ENCODE measurements around the gene RDH11. TPM values are rescaled to one million over a fixed set of nuclear protein-coding genes. Genes with fewer than 3 reads are reported as not detected.

The RDH11 gene
- polyA plus RNA-seq (189 to 202 TPM (median 197 TPM) in 3 replicates), polyA minus RNA-seq (163 to 187 TPM (median 163 TPM) in 3 replicates)
- polyA plus RNA-seq (2011; ENCODE audit: low read depth) = 26.0 TPM
- 62.5 and 115 TPM in 2 replicates for polyA plus RNA-seq (2011; cell fraction: cytosol; rRNA removed)
- 338 and 380 TPM in 2 replicates for polyA plus RNA-seq (2011; cell fraction: nucleus; rRNA removed)
- polyA plus RNA-seq (2012; ENCODE audit: low replicate concordance) = 64.7 and 110 TPM in 2 replicates
- polyA minus RNA-seq (2011; cell fraction: cytosol; rRNA and poly(A)+ RNA removed) = 107 TPM
- 149 and 226 TPM in 2 replicates for polyA minus RNA-seq (2011; cell fraction: nucleus; rRNA and poly(A)+ RNA removed)

GRCh38 chr14:67695394-67695949 is at the start of gene RDH11:
Gene RDH11, minus strand, starts transcription at chr14:67695764. Its CDS starts 61 bp downstream, at chr14:67695703.
- no peaks in the 10 kb centered on the region for H3K27me3 ChIP-seq (ENCODE audit: control insufficient read depth, extremely low read depth, insufficient read depth, low read length)
- no peak for TF ChIP-seq CTCF (optimal IDR thresholded peaks at IDR 0.05 in 1 of 3, IDR thresholded peaks at IDR 0.05 in 1 of 3, conservative IDR thresholded peaks at IDR 0.05 in 1 of 3; ENCODE audit: extremely low read depth in 1 of 3, insufficient read depth in 2 of 3, low read length in 3 of 3)
- TF ChIP-seq EZH2 (IDR thresholded peaks at IDR 0.05; ENCODE audit: low read length) = no peak

GRCh38 chr14:67744046-67744445 is 48.5 kb upstream of the RDH11 start:
- FAIRE-seq (no peak), DNase-seq (ENCODE audit: low read depth, low spot score) (no peak)
- TF ChIP-seq CTCF (optimal IDR thresholded peaks at IDR 0.05 in 1 of 3, IDR thresholded peaks at IDR 0.05 in 1 of 3, conservative IDR thresholded peaks at IDR 0.05 in 1 of 3; ENCODE audit: extremely low read depth in 1 of 3, insufficient read depth in 2 of 3, low read length in 3 of 3) (no peak), EZH2 (IDR thresholded peaks at IDR 0.05; ENCODE audit: low read length) (no peak)
- Histone ChIP-seq H3K4me3 (ENCODE audit: control insufficient read depth in 2 of 3, extremely low read depth in 1 of 3, insufficient read depth in 2 of 3, low read depth in 1 of 3, low read length in 3 of 3) (no peak overlapping the region), H3K9me1 (ENCODE audit: control insufficient read depth, extremely low read depth, insufficient read depth, low read length) (peaks cover under 1% of the 10 kb centered on the region), H3K27me3 (ENCODE audit: control insufficient read depth, extremely low read depth, insufficient read depth, low read length) (no peaks in the 10 kb centered on the region), H3K36me3 (ENCODE audit: control insufficient read depth in 2 of 2, extremely low read depth in 1 of 2, insufficient read depth in 2 of 2, low read length in 2 of 2) (peaks cover 0 to 7% of the 10 kb centered on the region in 2 experiments), H3K4me1 (ENCODE audit: control insufficient read depth, extremely low read depth, insufficient read depth, low read length) (peaks cover 4% of the 10 kb centered on the region), H2AFZ (ENCODE audit: control insufficient read depth, low read length) (no peak overlapping the region), H3K4me2 (ENCODE audit: control insufficient read depth, extremely low read depth, insufficient read depth, low read depth, low read length) (no peak overlapping the region), H3K9me3 (ENCODE audit: control insufficient read depth, low read depth, low read length) (no peaks in the 10 kb centered on the region), H4K20me1 (ENCODE audit: control insufficient read depth, extremely low read depth, insufficient read depth, low read length) (no peaks in the 10 kb centered on the region), H3K9ac (ENCODE audit: control insufficient read depth, extremely low read depth, insufficient read depth, low read length) (no peak overlapping the region), H3K79me2 (ENCODE audit: control insufficient read depth, insufficient read depth, low read length) (no peaks in the 10 kb centered on the region), H3K27ac (ENCODE audit: control insufficient read depth, insufficient read depth, low read length) (no peak overlapping the region)
- dilution Hi-C loops (cut with MboI; ENCODE audit: extremely low pct_ligation_motif_present, low sequenced_read_pairs) = no loop called here

More at GRCh38 chr14:67695394-67695949, at the start of gene RDH11:
- H3K9me1 ChIP-seq (ENCODE audit: control insufficient read depth, extremely low read depth, insufficient read depth, low read length) = no peaks in the 10 kb centered on the region
- H2AFZ ChIP-seq (ENCODE audit: control insufficient read depth, low read length) = peak within 1 kb of the TSS; percentile 39
- H3K9me3 ChIP-seq (ENCODE audit: control insufficient read depth, low read depth, low read length) = no peaks in the 10 kb centered on the region
- peaks cover 21% of the 10 kb centered on the region for H3K4me1 ChIP-seq (ENCODE audit: control insufficient read depth, extremely low read depth, insufficient read depth, low read length)
- H3K79me2 ChIP-seq (ENCODE audit: control insufficient read depth, insufficient read depth, low read length) = peaks cover 45% of the 10 kb centered on the region
- peak within 1 kb of the TSS; percentile 89 for H3K27ac ChIP-seq (ENCODE audit: control insufficient read depth, insufficient read depth, low read length)
- dilution Hi-C loops (cut with MboI; ENCODE audit: extremely low pct_ligation_motif_present, low sequenced_read_pairs) = no loop called here
- H3K36me3 ChIP-seq (ENCODE audit: control insufficient read depth in 2 of 2, extremely low read depth in 1 of 2, insufficient read depth in 2 of 2, low read length in 2 of 2) = peaks cover 13 to 16% of the 10 kb centered on the region in 2 experiments
- peaks cover 2% of the 10 kb centered on the region for H4K20me1 ChIP-seq (ENCODE audit: control insufficient read depth, extremely low read depth, insufficient read depth, low read length)
- peak within 1 kb of the TSS; percentile 51 for H3K4me2 ChIP-seq (ENCODE audit: control insufficient read depth, extremely low read depth, insufficient read depth, low read depth, low read length)
- peak within 1 kb of the TSS; percentile 73 to 90 (median 89) for H3K4me3 ChIP-seq (ENCODE audit: control insufficient read depth in 2 of 3, extremely low read depth in 1 of 3, insufficient read depth in 2 of 3, low read depth in 1 of 3, low read length in 3 of 3)
- DNase-seq (ENCODE audit: low read depth, low spot score) (peak; percentile 48), FAIRE-seq (peak; percentile 46)
- H3K9ac ChIP-seq (ENCODE audit: control insufficient read depth, extremely low read depth, insufficient read depth, low read length) = peak within 1 kb of the TSS; percentile 87
